ENCODE measurements around the gene PIH1D2.
"Not testable (repeated sequence)": the region's sequence is repeated elsewhere in the genome, so short reads cannot be mapped to it uniquely, and the experiment has no call there.

The PIH1D2 gene

GRCh38 chr11:112087212-112087611 lies 13.4 kb upstream of the PIH1D2 start:
- peak overlapping the region; percentile 97 for H3K4me3 Mint-ChIP-seq
- CTCF ChIA-PET = interaction anchor here (1.0 to 1.1 kb wide), 2 partner anchors 26 to 153 kb away, joined by 3 to 4 read pairs; no protein-coding TSS in a partner anchor
- H3K9me3 Mint-ChIP-seq = no peaks in the 10 kb centered on the region
- H3K4me1 Mint-ChIP-seq = peaks cover 57% of the 10 kb centered on the region
- DNase-seq = no peak
- H3K27me3 Mint-ChIP-seq = peaks cover 3% of the 10 kb centered on the region
- H3K27ac Mint-ChIP-seq = peak overlapping the region; percentile 94
- peaks cover 70% of the 10 kb centered on the region for H3K36me3 Mint-ChIP-seq

- Mint-ChIP-seq H3K4me1 (peaks cover 60% of the 10 kb centered on the region), H3K36me3 (peaks cover 71% of the 10 kb centered on the region), H3K27ac (peak within 1 kb of the TSS; percentile 94), H3K4me3 (peak within 1 kb of the TSS; percentile 97), H3K27me3 (peaks cover 3% of the 10 kb centered on the region), H3K9me3 (no peaks in the 10 kb centered on the region)
- CTCF ChIA-PET = interaction anchor here (1.0 to 1.1 kb wide), 2 partner anchors 27 to 153 kb away, joined by 3 to 4 read pairs; no protein-coding TSS in a partner anchor
- peak; percentile 96 for DNase-seq
Observed at GRCh38 chr11:112086422-112087191, 12.8 kb upstream of the PIH1D2 start, which contains the start of the genes SDHD and TIMM8B. SDHD (plus strand) TSS chr11:112086873; CDS start chr11:112086908, 35 bp downstream. TIMM8B (minus strand) TSS chr11:112086756; CDS start chr11:112086723, 33 bp downstream.

DNA sequence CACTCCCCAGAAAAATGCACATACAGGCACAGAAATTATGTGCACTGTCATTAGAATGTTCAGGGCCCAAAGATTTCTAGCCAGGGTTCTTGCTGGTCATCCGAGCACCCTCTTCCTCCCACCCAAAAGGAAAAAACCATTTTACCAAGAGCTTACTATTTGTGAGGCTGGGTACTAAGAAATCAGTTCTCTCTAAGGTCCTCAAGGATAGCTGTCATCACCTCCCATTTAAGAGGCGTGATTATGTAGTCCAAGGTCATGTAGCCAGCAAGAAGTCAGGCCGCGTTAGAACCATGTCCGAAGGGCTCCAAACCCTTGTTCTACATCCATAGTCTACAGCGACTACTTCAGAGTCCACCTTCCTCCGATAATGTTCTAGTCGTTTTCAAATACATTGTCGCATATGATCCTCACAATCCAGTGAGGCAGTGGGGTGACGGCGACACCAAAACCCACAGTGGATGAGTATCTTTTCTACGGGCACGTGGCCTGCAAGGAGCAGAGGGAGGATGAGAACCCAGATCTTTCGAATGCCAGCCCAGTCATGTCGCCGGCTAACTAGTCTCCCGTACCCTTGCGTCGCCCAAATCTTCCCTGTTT lies 12.1 kb upstream of the PIH1D2 start:
- Mint-ChIP-seq H3K27ac (peak overlapping the region; percentile 94), H3K9me3 (no peaks in the 10 kb centered on the region), H3K36me3 (peaks cover 66% of the 10 kb centered on the region), H3K4me1 (peaks cover 61% of the 10 kb centered on the region), H3K4me3 (peak overlapping the region; percentile 97), H3K27me3 (peaks cover 3% of the 10 kb centered on the region)
- CTCF ChIA-PET = no interaction called here
- peak; percentile 67 for DNase-seq

DNA sequence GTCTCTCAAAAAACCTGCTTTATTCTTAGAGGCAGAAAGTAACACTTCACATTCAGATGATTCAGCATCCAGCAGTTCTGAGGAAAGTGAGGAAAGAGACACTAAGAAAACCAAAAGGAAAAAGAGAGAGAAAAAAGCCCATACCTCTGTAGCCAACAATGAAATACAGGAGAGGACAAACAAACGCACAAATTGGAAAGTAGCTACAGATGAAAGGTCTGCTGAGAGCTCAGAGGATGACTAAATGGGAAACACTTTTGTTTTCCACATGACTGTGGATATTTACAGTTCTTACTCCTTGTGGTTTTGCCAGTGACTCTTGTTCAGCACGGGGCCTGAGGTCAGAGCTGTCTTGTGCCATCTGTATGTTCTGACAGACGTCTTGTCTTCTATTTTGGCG lies 8.9 kb upstream of the PIH1D2 start:
- no peak for DNase-seq
- Mint-ChIP-seq H3K4me1 (peaks cover 42% of the 10 kb centered on the region), H3K4me3 (no peak overlapping the region), H3K9me3 (no peaks in the 10 kb centered on the region), H3K27me3 (peaks cover 3% of the 10 kb centered on the region), H3K27ac (no peak overlapping the region), H3K36me3 (peaks cover 69% of the 10 kb centered on the region)
- CTCF ChIA-PET = no interaction called here

DNA sequence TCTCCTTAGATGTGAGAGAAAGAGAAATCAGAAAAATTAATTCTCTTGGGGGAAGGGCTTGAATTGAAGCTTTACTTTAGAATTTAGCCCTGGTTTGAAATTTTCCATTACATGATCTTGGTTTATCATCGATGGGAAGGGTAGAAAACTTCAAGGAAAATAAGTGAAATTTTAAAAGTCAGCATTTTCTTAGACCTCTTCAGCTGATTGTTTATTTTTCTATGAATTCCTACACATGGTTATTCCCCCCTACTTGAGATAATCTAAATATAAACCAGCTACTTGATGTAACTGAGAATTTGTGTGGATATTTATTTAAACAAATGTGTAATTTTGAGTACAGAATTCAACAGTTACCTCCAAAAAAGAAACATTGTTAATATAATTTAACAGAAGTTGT lies 10.9 kb downstream of the PIH1D2 start:
- CTCF ChIA-PET = no interaction called here
- H3K27ac Mint-ChIP-seq = no peak overlapping the region
- no peak overlapping the region for H3K4me3 Mint-ChIP-seq
- DNase-seq = no peak
- peaks cover 13% of the 10 kb centered on the region for H3K36me3 Mint-ChIP-seq
- no peaks in the 10 kb centered on the region for H3K4me1 Mint-ChIP-seq
- no peaks in the 10 kb centered on the region for H3K9me3 Mint-ChIP-seq
- H3K27me3 Mint-ChIP-seq = no peaks in the 10 kb centered on the region

GRCh38 chr11:112058103-112058502 lies 15.7 kb downstream of the PIH1D2 start:
- no peak for DNase-seq
- H3K4me1 Mint-ChIP-seq = peaks cover 7% of the 10 kb centered on the region
- no peaks in the 10 kb centered on the region for H3K27me3 Mint-ChIP-seq
- H3K27ac Mint-ChIP-seq = no peak overlapping the region
- peaks cover 38% of the 10 kb centered on the region for H3K36me3 Mint-ChIP-seq
- H3K4me3 Mint-ChIP-seq = no peak overlapping the region
- no peaks in the 10 kb centered on the region for H3K9me3 Mint-ChIP-seq
- CTCF ChIA-PET = no interaction called here

DNA sequence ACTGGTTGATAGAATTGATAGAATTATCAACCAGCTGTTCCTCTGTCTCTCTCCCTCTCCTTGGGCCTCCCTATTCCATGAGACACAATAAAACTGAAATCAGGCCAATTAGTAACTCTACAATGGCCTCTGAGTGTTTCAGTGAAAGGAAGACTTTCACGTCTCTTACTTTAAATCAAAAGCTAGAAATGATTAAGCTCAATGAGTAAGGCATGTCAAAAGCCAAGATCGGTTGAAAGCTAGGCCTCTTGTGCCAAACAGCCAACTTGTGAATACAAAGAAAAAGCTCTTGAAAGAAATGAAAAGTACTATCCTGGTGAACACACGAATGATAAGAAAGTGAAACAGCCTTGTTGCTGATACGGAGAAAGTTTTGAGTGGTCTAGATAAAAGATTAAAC lies 16.6 kb downstream of the PIH1D2 start:
- DNase-seq = no peak
- CTCF ChIA-PET = interaction anchor here (1.0 kb wide), 1 partner anchor 56 kb away, joined by 3 read pairs; no protein-coding TSS in a partner anchor
- Mint-ChIP-seq H3K9me3 (no peaks in the 10 kb centered on the region), H3K4me3 (no peak overlapping the region), H3K4me1 (peaks cover 7% of the 10 kb centered on the region), H3K27ac (no peak overlapping the region), H3K27me3 (no peaks in the 10 kb centered on the region), H3K36me3 (peaks cover 40% of the 10 kb centered on the region)

- Mint-ChIP-seq H3K36me3 (peaks cover 63% of the 10 kb centered on the region), H3K27me3 (no peaks in the 10 kb centered on the region), H3K27ac (no peak overlapping the region), H3K9me3 (no peaks in the 10 kb centered on the region), H3K4me3 (no peak overlapping the region), H3K4me1 (peaks cover 10% of the 10 kb centered on the region)
- no peak for DNase-seq
- CTCF ChIA-PET = no interaction called here
Observed at GRCh38 chr11:112051768-112052167, 22.0 kb downstream of the PIH1D2 start.

- H3K4me3 Mint-ChIP-seq = no peak overlapping the region
- H3K9me3 Mint-ChIP-seq = no peaks in the 10 kb centered on the region
- H3K27ac Mint-ChIP-seq = no peak overlapping the region
- CTCF ChIA-PET = interaction anchor here (0.8 kb wide), 1 partner anchor 119 kb away, joined by 4 read pairs; no protein-coding TSS in a partner anchor
- no peak for DNase-seq
- H3K27me3 Mint-ChIP-seq = no peaks in the 10 kb centered on the region
- H3K36me3 Mint-ChIP-seq = peaks cover 64% of the 10 kb centered on the region
- peaks cover 10% of the 10 kb centered on the region for H3K4me1 Mint-ChIP-seq
Observed at GRCh38 chr11:112050721-112051120, 23.1 kb downstream of the PIH1D2 start.

- H3K9me3 Mint-ChIP-seq = no peaks in the 10 kb centered on the region
- peaks cover 10% of the 10 kb centered on the region for H3K4me1 Mint-ChIP-seq
- H3K36me3 Mint-ChIP-seq = peaks cover 69% of the 10 kb centered on the region
- H3K27ac Mint-ChIP-seq = no peak overlapping the region
- DNase-seq = no peak
- CTCF ChIA-PET = no interaction called here
- H3K4me3 Mint-ChIP-seq = no peak overlapping the region
- H3K27me3 Mint-ChIP-seq = no peaks in the 10 kb centered on the region
Observed at GRCh38 chr11:112049777-112050176, 24.0 kb downstream of the PIH1D2 start.

DNA sequence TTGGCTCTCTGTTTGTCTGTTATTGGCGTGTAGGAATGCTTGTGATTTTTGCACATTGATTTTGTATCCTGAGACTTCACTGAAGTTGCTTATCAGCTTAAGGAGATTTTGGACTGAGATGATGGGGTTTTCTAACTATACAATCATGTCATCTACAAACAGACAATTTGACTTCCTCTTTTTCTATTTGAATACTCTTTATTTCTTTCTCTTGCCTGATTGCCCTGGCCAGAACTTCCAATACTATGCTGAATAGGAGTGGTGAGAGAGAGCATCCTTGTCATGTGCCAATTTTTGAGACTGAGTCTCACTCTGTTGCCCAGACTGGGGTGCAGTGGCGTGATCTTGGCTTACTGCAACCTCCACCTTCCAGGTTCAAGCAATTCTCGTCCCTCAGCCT lies 25.6 kb downstream of the PIH1D2 start:
- not testable (repeated sequence) for H3K27me3 Mint-ChIP-seq, DNase-seq, H3K27ac Mint-ChIP-seq, H3K4me1 Mint-ChIP-seq, H3K4me3 Mint-ChIP-seq, H3K9me3 Mint-ChIP-seq
- H3K36me3 Mint-ChIP-seq = peaks cover 69% of the 10 kb centered on the region
- CTCF ChIA-PET = interaction anchor here (0.6 kb wide), 1 partner anchor 27 kb away, joined by 3 read pairs; no protein-coding TSS in a partner anchor

GRCh38 chr11:112046647-112047046 lies 27.2 kb downstream of the PIH1D2 start:
- CTCF ChIA-PET, H3K4me1 Mint-ChIP-seq, H3K27me3 Mint-ChIP-seq, H3K27ac Mint-ChIP-seq, H3K9me3 Mint-ChIP-seq, H3K4me3 Mint-ChIP-seq, DNase-seq: not testable (repeated sequence)
- peaks cover 60% of the 10 kb centered on the region for H3K36me3 Mint-ChIP-seq

DNA sequence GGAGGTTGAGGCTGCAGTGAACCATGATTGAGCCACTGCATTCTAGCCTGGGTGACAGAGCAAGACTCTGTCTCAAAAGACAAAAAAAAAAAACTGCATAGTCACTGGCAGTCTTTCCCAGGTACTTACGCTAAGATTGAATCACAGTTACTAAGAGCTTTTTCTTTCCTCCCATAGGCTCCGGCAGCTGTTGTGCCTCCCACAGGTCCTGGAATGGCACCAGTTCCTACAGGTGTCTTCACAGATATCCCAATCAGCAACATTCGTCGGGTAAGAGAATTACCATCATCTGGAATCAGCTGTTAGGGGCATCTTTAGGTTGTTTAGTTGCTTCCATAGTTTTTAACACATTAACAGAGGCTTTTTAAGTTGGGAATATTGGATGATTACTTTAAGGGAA lies 28.9 kb downstream of the PIH1D2 start:
- Mint-ChIP-seq H3K27me3 (no peaks in the 10 kb centered on the region), H3K27ac (no peak overlapping the region), H3K36me3 (peaks cover 59% of the 10 kb centered on the region), H3K4me1 (peaks cover 7% of the 10 kb centered on the region), H3K9me3 (no peaks in the 10 kb centered on the region), H3K4me3 (no peak overlapping the region)
- no peak for DNase-seq
- CTCF ChIA-PET = no interaction called here

DNA sequence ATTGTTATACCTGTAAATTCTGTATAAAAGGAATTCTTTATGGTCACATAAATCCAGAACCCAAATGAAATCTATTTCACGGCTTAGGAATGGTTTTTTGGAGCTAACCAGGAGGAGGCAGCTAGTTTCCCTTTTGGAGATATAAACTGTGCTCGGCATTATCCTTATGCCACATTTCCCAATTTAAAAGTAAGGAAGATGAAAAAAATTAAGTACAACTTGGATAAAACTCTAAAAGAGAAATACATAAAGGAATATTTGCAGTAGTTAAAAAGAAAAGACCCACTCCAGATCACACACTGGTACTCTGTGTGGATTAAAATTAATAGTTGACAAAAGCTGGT lies 30.9 kb downstream of the PIH1D2 start:
- CTCF ChIA-PET = no interaction called here
- peaks cover 55% of the 10 kb centered on the region for H3K36me3 Mint-ChIP-seq
- H3K4me1 Mint-ChIP-seq = no peaks in the 10 kb centered on the region
- H3K27ac Mint-ChIP-seq = no peak overlapping the region
- no peak overlapping the region for H3K4me3 Mint-ChIP-seq
- no peaks in the 10 kb centered on the region for H3K27me3 Mint-ChIP-seq
- no peaks in the 10 kb centered on the region for H3K9me3 Mint-ChIP-seq
- no peak for DNase-seq
